K562 (cell line): ENCODE results near the gene SGCG. TPM values are rescaled to one million over a fixed set of nuclear protein-coding genes. Genes with fewer than 3 reads are reported as not detected.

Source experiments
- ATAC-seq: fragments of 200-7000 bp; cut with Tn5 transposase; 3 replicates; pipeline ENCODE4 v1.9.1; 2020; ENCODE audit warnings: moderate library complexity
- BruUV-seq: library from RNA; stranded (reverse); fragments of 400-500 nt; replicated peaks from 2 replicates; lab custom pipeline; 2021; lab: Mats Ljungman, UMichigan
- CTCF ChIA-PET: fragments of 300-600 bp; formaldehyde crosslinking; extraction: SDS; loops from one replicate; lab custom pipeline; 2021; ENCODE audit warnings: low intra/inter-chr PET ratio; lab: Yijun Ruan, JAX
- POLR2A ChIA-PET: fragments of 300-600, 350-650 bp; sonication (Branson Sonifier 250); formaldehyde crosslinking; extraction: SDS; loops from one replicate; lab custom pipeline; 2021; ENCODE audit warnings: antibody characterized with exemption, inconsistent platforms; lab: Yijun Ruan, JAX
- DNase-seq, 4 experiments: peaks; one replicate each; pipeline versions ENCODE4 v3.0.0 to v3.0.0-alpha.2; 2011 to 2018; ENCODE audit warnings: low spot score in 3 of 4, mixed read lengths in 3 of 4; ENCODE audit errors: extremely low read depth in 1 of 4
- FAIRE-seq: peaks from 2 replicates; lab custom pipeline; 2011; peaks lifted over from hg19 to GRCh38; lab: Jason Lieb, UNC
- H2AFZ ChIP-seq: 2 replicates; pipeline ENCODE4 v1.6.0; 2011; ENCODE audit warnings: low read depth, low read length, control low read depth, inconsistent platforms
- H3K27ac ChIP-seq: fragments of 200-600 bp; 3 replicates; pipeline ENCODE4 v1.8.0; 2011; ENCODE audit warnings: low read depth, mild to moderate bottlenecking, control low read depth, inconsistent platforms, low read length, moderate library complexity, mixed read lengths; ENCODE audit errors: extremely low read depth
- H3K27me3 ChIP-seq, 2 experiments: fragments of 300-600 bp in 1 of 2; 2 replicates in 1 of 2; 3 replicates in 1 of 2; pipeline versions ENCODE4 v1.6.0 to v1.8.0; 2011; ENCODE audit warnings: inconsistent platforms in 2 of 2, low read length in 2 of 2, mild to moderate bottlenecking in 1 of 2, mixed read lengths in 1 of 2, moderate library complexity in 1 of 2; ENCODE audit not compliant: control insufficient read depth in 2 of 2, insufficient read depth in 2 of 2
- H3K36me3 ChIP-seq: fragments of 300-600 bp; 3 replicates; pipeline ENCODE4 v1.8.0; 2011; ENCODE audit warnings: mild to moderate bottlenecking, low read length, inconsistent platforms; ENCODE audit not compliant: control insufficient read depth, insufficient read depth
- H3K4me1 ChIP-seq, 2 experiments: fragments of 200-600 bp in 1 of 2; replicated peaks in 1 of 2; 2 replicates in 1 of 2; 3 replicates in 1 of 2; pipeline versions ENCODE4 v1.5.1 to v1.8.0; 2011; ENCODE audit warnings: inconsistent platforms in 2 of 2, low read length in 2 of 2, mild to moderate bottlenecking in 1 of 2, mixed read lengths in 1 of 2, moderate library complexity in 1 of 2; ENCODE audit not compliant: control insufficient read depth in 2 of 2, insufficient read depth in 2 of 2
- H3K4me2 ChIP-seq: 2 replicates; pipeline ENCODE4 v1.6.1; 2011; ENCODE audit warnings: low read length, control low read depth, inconsistent platforms, mixed read lengths; ENCODE audit not compliant: insufficient read depth
- H3K4me3 ChIP-seq: fragments of 200-600 bp; sonication (generic), shearing (Covaris generic); 2 replicates; pipeline ENCODE4 v1.5.1; 2016; ENCODE audit warnings: control low read depth, inconsistent platforms
- H3K79me2 ChIP-seq: fragments of 200-600 bp; 3 replicates; pipeline ENCODE4 v1.8.0; 2011; ENCODE audit warnings: low read length, inconsistent platforms; ENCODE audit not compliant: control insufficient read depth, insufficient read depth
- H3K9ac ChIP-seq, 2 experiments: 2 replicates each; pipeline versions ENCODE4 v1.6.0 to v1.6.1; 2011; ENCODE audit warnings: low read depth in 2 of 2, low read length in 2 of 2, control low read depth in 1 of 2, inconsistent platforms in 1 of 2, mild to moderate bottlenecking in 1 of 2, mixed read lengths in 1 of 2; ENCODE audit not compliant: insufficient read depth in 1 of 2
- H3K9me1 ChIP-seq: one replicate; pipeline ENCODE4 v1.6.0; 2011; ENCODE audit warnings: inconsistent platforms, mild to moderate bottlenecking, low read length, moderate library complexity; ENCODE audit not compliant: control insufficient read depth, insufficient read depth
- H3K9me3 ChIP-seq: replicated peaks from 2 replicates; pipeline ENCODE4 v1.5.1; 2011; ENCODE audit warnings: low read depth, low read length, inconsistent platforms; ENCODE audit not compliant: control insufficient read depth, insufficient read depth
- H4K20me1 ChIP-seq: replicated peaks from 2 replicates; pipeline ENCODE4 v1.6.1; 2011; ENCODE audit warnings: low read length, inconsistent platforms, mixed read lengths; ENCODE audit not compliant: control insufficient read depth, insufficient read depth
- ARID3A ChIP-seq: IDR thresholded peaks from 2 replicates; pipeline ENCODE4 v1.6.1; 2012; ENCODE audit warnings: low read depth, low read length, improper control_type of control experiment, borderline replicate concordance
- ATF3 ChIP-seq, 2 experiments: fragments of 450-650 bp in 1 of 2; sonication (generic) in 1 of 2; formaldehyde crosslinking in 1 of 2; IDR thresholded peaks in 1 of 2; conservative IDR thresholded peaks in 1 of 2; 2 replicates each; pipeline versions ENCODE4 v1.6.1 to v1.8.1; 2016 to 2023; ENCODE audit warnings: mild to moderate bottlenecking in 2 of 2, moderate library complexity in 2 of 2, inconsistent platforms in 1 of 2, missing genetic modification reagents in 1 of 2
- DEAF1 ChIP-seq: fragments of 450-650 bp; formaldehyde crosslinking; IDR thresholded peaks from 2 replicates; pipeline ENCODE4 v1.4.0; 2020; ENCODE audit warnings: mild to moderate bottlenecking, moderate library complexity
- FOXO4 ChIP-seq: fragments of 450-650 bp; formaldehyde crosslinking; IDR thresholded peaks from 2 replicates; pipeline ENCODE4 v1.4.0; 2020; ENCODE audit warnings: mild to moderate bottlenecking, moderate library complexity
- GABPB2 ChIP-seq: fragments of 250-450 bp; sonication (Bioruptor Pico); conservative IDR thresholded peaks from 2 replicates; pipeline ENCODE4 v1.5.1; 2021; ENCODE audit warnings: mild to moderate bottlenecking
- GATAD2A ChIP-seq: fragments of 450-650 bp; IDR thresholded peaks from 2 replicates; pipeline ENCODE4 v1.6.1; 2017
- MIER1 ChIP-seq: fragments of 450-650 bp; IDR thresholded peaks from 2 replicates; pipeline ENCODE4 v1.6.1; 2016; ENCODE audit warnings: antibody characterized with exemption, mild to moderate bottlenecking, low read depth
- MXI1 ChIP-seq: IDR thresholded peaks from 2 replicates; pipeline ENCODE4 v1.6.1; 2011; ENCODE audit warnings: low read depth, mild to moderate bottlenecking, improper control_type of control experiment, low read length
- NCOA4 ChIP-seq: fragments of 450-650 bp; IDR thresholded peaks from 2 replicates; pipeline ENCODE4 v1.6.1; 2018; ENCODE audit warnings: mild to moderate bottlenecking; ENCODE audit not compliant: partially characterized antibody
- PTRF ChIP-seq: fragments of 450-650 bp; IDR thresholded peaks from 2 replicates; pipeline ENCODE4 v1.6.1; 2016; ENCODE audit warnings: mild to moderate bottlenecking, missing genetic modification characterization, missing compliant biosample characterization
- TFE3 ChIP-seq: fragments of 450-650 bp; formaldehyde crosslinking; IDR thresholded peaks from 2 replicates; pipeline ENCODE4 v1.4.0; 2020; ENCODE audit warnings: mild to moderate bottlenecking, mixed read lengths
- ZEB2 ChIP-seq: fragments of 450-650 bp; IDR thresholded peaks from 2 replicates; pipeline ENCODE4 v1.6.1; 2016
- ZNF121 ChIP-seq: sonication (generic); formaldehyde crosslinking; conservative IDR thresholded peaks from 2 replicates; pipeline ENCODE4 v1.8.0; 2022; ENCODE audit warnings: missing genetic modification reagents
- ZNF253 ChIP-seq: fragments of 250-450 bp; sonication (Bioruptor Pico); conservative IDR thresholded peaks from 2 replicates; pipeline ENCODE4 v1.6.1; 2021; ENCODE audit warnings: mild to moderate bottlenecking
- WGBS: fragments of 100-300 bp; shearing (Covaris generic); methylation state at CpG from one replicate; pipeline ENCODE4 v1.1.6; 2016; ENCODE audit warnings: low coverage, mixed read lengths; ENCODE audit not compliant: insufficient coverage; ENCODE audit errors: missing lambda C conversion rate; 5-methylcytosine and 5-hydroxymethylcytosine counted together
- in situ Hi-C: fragments of 300-500 bp; cut with MboI; formaldehyde crosslinking; loops from 4 replicates; pipeline ENCODE4 v1.15.0; 2018; ENCODE audit warnings: inconsistent platforms, mixed read lengths
- intact Hi-C: fragments of 100-400 bp; cut with micrococcal nuclease; formaldehyde crosslinking; loops from 2 replicates; pipeline ENCODE4 v1.14.2; 2022
- polyA plus RNA-seq, 8 experiments: library from polyadenylated mRNA; depleted of rRNA in 4 of 8; stranded (reverse) in 5 of 8; unstranded in 3 of 8; fragments of >200 nt; fragmentation: Nextera tagmentation in 2 of 8; fragmentation: Illumina TruSeq in 1 of 8; extraction: Ambion mirVana in 2 of 8; extraction: Trizol in 1 of 8; gene quantifications; 2 replicates each; pipeline versions ENCODE4 v1.2.1 to v1.2.3, GENCODE V29; 2011 to 2014; ENCODE audit warnings: inconsistent platforms in 1 of 8, missing spikeins in 1 of 8
- total RNA-seq, 7 experiments: library from RNA; depleted of rRNA in 6 of 7; stranded (reverse); fragments of >200 nt in 6 of 7; fragmentation: Illumina TruSeq in 2 of 7; extraction: Trizol in 2 of 7; gene quantifications; 2 replicates each; pipeline versions ENCODE4 v1.2.1 to v1.2.3, GENCODE V29; 2011 to 2021; ENCODE audit warnings: low replicate concordance in 1 of 7

The SGCG gene
- total and polyA plus RNA-seq, 9 of the 15 experiments (the other 6 are each of a cell fraction or from before 2014, with no cell fraction given), result 0.04 to 0.44 (median 0.34) TPM

GRCh38 chr13:23319883-23320224 is 139.1 kb downstream of the SGCG start (continued):
- TF ChIP-seq MXI1 (no peak), ZNF253 (CRISPR knock-in tag) (no peak), PTRF (tag) (no peak), GATAD2A (no peak), DEAF1 (no peak), ZNF121 (CRISPR knock-in tag) (no peak)

- no peaks in the 10 kb centered on the region for H3K27me3 ChIP-seq
- no peak overlapping the region for H2AFZ ChIP-seq
- H3K27ac ChIP-seq, result no peak overlapping the region
- DNase-seq (no peak), ATAC-seq (no peak), FAIRE-seq (no peak)
- BruUV-seq, result no TSS peak
- H3K4me3 ChIP-seq, result no peak overlapping the region
- WGBS, result 6% methylated on average over 4 of the region's 4 CpGs
- in situ Hi-C loops (no loop called here), intact Hi-C loops (no loop called here)
- POLR2A ChIA-PET, result interaction anchor here (0.7 kb wide), 1 partner anchor 72 kb away, joined by 4 read pairs; no protein-coding TSS in a partner anchor
- H3K4me1 ChIP-seq, result no peaks in the 10 kb centered on the region; a peak in 1 of 5 replicates
- CTCF ChIA-PET, result no interaction called here
- H4K20me1 ChIP-seq, result no peaks in the 10 kb centered on the region
- H3K36me3 ChIP-seq, result no peaks in the 10 kb centered on the region
- H3K4me2 ChIP-seq, result no peak overlapping the region
- H3K9me1 ChIP-seq, result no peaks in the 10 kb centered on the region
- no peak overlapping the region for H3K9ac ChIP-seq
- H3K9me3 ChIP-seq, result no peaks in the 10 kb centered on the region
- H3K79me2 ChIP-seq, result no peaks in the 10 kb centered on the region
- TF ChIP-seq ARID3A, result no peak
- TF ChIP-seq ZEB2, result no peak
- TF ChIP-seq MIER1, result no peak
- TF ChIP-seq GABPB2 (CRISPR knock-in tag), result no peak
- TF ChIP-seq FOXO4 (CRISPR knock-in tag), result no peak
- TF ChIP-seq TFE3 (CRISPR knock-in tag), result no peak
- no peak for TF ChIP-seq NCOA4
- no peak for TF ChIP-seq ATF3 (IDR thresholded peaks at IDR 0.05)
- TF ChIP-seq ATF3 (CRISPR knock-in tag; conservative IDR thresholded peaks at IDR 0.05), result no peak
Observed at GRCh38 chr13:23320926-23321534, 140.3 kb downstream of the SGCG start.
